Esophagus muscularis mucosa (tissue), 3 donors: ENCODE measurements around the gene CNP.

Source experiments
- CTCF ChIP-seq, 3 experiments: fragments of 200-600 bp in 2 of 3; fragments of 450-650 bp in 1 of 3; sonication (generic) in 2 of 3; IDR thresholded peaks; one replicate each; pipeline ENCODE4 v1.5.1; 2017 to 2019; ENCODE audit warnings: antibody characterized with exemption in 3 of 3, mild to moderate bottlenecking in 2 of 3, moderate library complexity in 1 of 3
- POLR2A ChIP-seq: fragments of 450-650 bp; IDR thresholded peaks from one replicate; pipeline ENCODE4 v1.6.1; 2017; ENCODE audit warnings: antibody characterized with exemption, moderate library complexity, mild to moderate bottlenecking, low read depth

- no peak for TF ChIP-seq POLR2A
- no peak for TF ChIP-seq CTCF (IDR thresholded peaks at IDR 0.05)
Measured at GRCh38 chr17:41965694-41966462, 717 bp upstream of the CNP start.
